PC-9 (cell line): ENCODE measurements around the gene CD300C. TPM values are rescaled to one million over a fixed set of nuclear protein-coding genes. Genes with fewer than 3 reads are reported as not detected.

ENCODE experiments used
- BruUV-seq: library from RNA; stranded (reverse); fragments of 400-500 nt; replicated peaks from 2 replicates; lab custom pipeline; 2021; lab: Mats Ljungman, UMichigan
- CTCF ChIA-PET: fragments of 300-600 bp; sonication (Branson Sonifier 250); formaldehyde crosslinking; loops from one replicate; lab custom pipeline; 2022; ENCODE audit warnings: antibody characterized with exemption; lab: Charles Lee
- POLR2A ChIA-PET: fragments of 300-600 bp; sonication (Branson Sonifier 250); formaldehyde crosslinking; loops from one replicate; lab custom pipeline; 2022; ENCODE audit warnings: antibody characterized with exemption; ENCODE audit not compliant: unreplicated experiment; lab: Charles Lee
- DNase-seq, 2 experiments: peaks; one replicate each; pipeline versions ENCODE4 v3.0.0 to v3.0.0-alpha.2; 2015 to 2022; ENCODE audit warnings: mixed read lengths in 1 of 2
- H2AFZ ChIP-seq: fragments of 200-600 bp; sonication (generic); 2 replicates; pipeline ENCODE4 v1.8.1; 2017; ENCODE audit warnings: antibody characterized with exemption
- H3F3A ChIP-seq: fragments of 200-600 bp; sonication (generic); 2 replicates; pipeline ENCODE4 v1.8.1; 2017; ENCODE audit warnings: antibody characterized with exemption, mild to moderate bottlenecking, low read depth; ENCODE audit not compliant: insufficient read depth
- H3K27ac ChIP-seq: fragments of 200-600 bp; sonication (generic); 2 replicates; pipeline ENCODE4 v1.6.1; 2016; ENCODE audit warnings: mixed run types
- H3K27me3 ChIP-seq: fragments of 200-600 bp; sonication (generic); 2 replicates; pipeline ENCODE4 v1.6.1; 2016; ENCODE audit warnings: low read depth, mixed run types; ENCODE audit not compliant: insufficient read depth
- H3K36me3 ChIP-seq: fragments of 200-600 bp; sonication (generic); 2 replicates; pipeline ENCODE4 v1.6.1; 2016; ENCODE audit warnings: low read depth, mixed run types
- H3K4me1 ChIP-seq: fragments of 200-600 bp; sonication (generic); replicated peaks from 2 replicates; pipeline ENCODE4 v1.6.1; 2016; ENCODE audit warnings: mixed run types; ENCODE audit not compliant: insufficient read depth
- H3K4me2 ChIP-seq: fragments of 200-600 bp; sonication (generic); 2 replicates; pipeline ENCODE4 v1.6.1; 2017; ENCODE audit warnings: mixed run types
- H3K4me3 ChIP-seq: fragments of 200-600 bp; sonication (generic); 2 replicates; pipeline ENCODE4 v1.6.1; 2016; ENCODE audit warnings: mixed run types
- H3K79me2 ChIP-seq: fragments of 200-600 bp; sonication (generic); 2 replicates; pipeline ENCODE4 v1.6.1; 2017; ENCODE audit warnings: low read depth, mixed run types
- H3K9me2 ChIP-seq: fragments of 200-600 bp; sonication (generic); 2 replicates; pipeline ENCODE4 v1.8.1; 2017; ENCODE audit warnings: mild to moderate bottlenecking; ENCODE audit not compliant: insufficient read depth
- H3K9me3 ChIP-seq: fragments of 200-600 bp; sonication (generic); 2 replicates; pipeline ENCODE4 v1.8.1; 2016; ENCODE audit warnings: low read depth; ENCODE audit not compliant: insufficient read depth
- H4K20me1 ChIP-seq: fragments of 200-600 bp; sonication (generic); 2 replicates; pipeline ENCODE4 v1.8.1; 2017; ENCODE audit not compliant: insufficient read depth
- CTCF ChIP-seq: fragments of 200-600 bp; sonication (generic); conservative IDR thresholded peaks from 2 replicates; pipeline ENCODE4 v1.6.1; 2017; ENCODE audit warnings: mixed run types, antibody characterized with exemption, mild to moderate bottlenecking, moderate library complexity
- EZH2 ChIP-seq: fragments of 200-600 bp; sonication (generic); IDR thresholded peaks from 2 replicates; pipeline ENCODE4 v1.8.0; 2017; ENCODE audit warnings: antibody characterized with exemption, low read depth
- intact Hi-C: fragments of 100-400 bp; cut with micrococcal nuclease; formaldehyde crosslinking; loops from one replicate; pipeline ENCODE4 v1.10.0; 2022; ENCODE audit not compliant: unreplicated experiment
- total RNA-seq: library from RNA; stranded (reverse); gene quantifications from 2 replicates; pipeline ENCODE4 v1.2.3, GENCODE V29; 2021

The CD300C gene
- total RNA-seq, 1 experiment from 2014 or later, result not detected

GRCh38 chr17:74542727-74543383 is 3.1 kb downstream of the CD300C start:
- Histone ChIP-seq H3K79me2 (no peaks in the 10 kb centered on the region), H3K9me3 (no peaks in the 10 kb centered on the region), H3K4me1 (no peaks in the 10 kb centered on the region), H3K27me3 (peaks cover 100% of the 10 kb centered on the region), H3K4me3 (no peak overlapping the region), H3F3A (no peaks in the 10 kb centered on the region), H3K9me2 (no peaks in the 10 kb centered on the region), H4K20me1 (no peaks in the 10 kb centered on the region), H3K4me2 (no peak overlapping the region), H2AFZ (no peak overlapping the region), H3K36me3 (no peaks in the 10 kb centered on the region), H3K27ac (no peak overlapping the region)
- TF ChIP-seq CTCF, result no peak
- TF ChIP-seq EZH2, result no peak
- POLR2A ChIA-PET, result no interaction called here
- no TSS peak for BruUV-seq
- intact Hi-C loops, result no loop called here
- no peak for DNase-seq
- CTCF ChIA-PET, result no interaction called here

- no TSS peak for BruUV-seq
- no peaks in the 10 kb centered on the region for H3K9me2 ChIP-seq
- H3K4me3 ChIP-seq, result no peak overlapping the region
- intact Hi-C loops, result no loop called here
- H3K27me3 ChIP-seq, result peaks cover 100% of the 10 kb centered on the region
- no peak for DNase-seq
- H3K79me2 ChIP-seq, result no peaks in the 10 kb centered on the region
- CTCF ChIA-PET, result no interaction called here
- H3K9me3 ChIP-seq, result no peaks in the 10 kb centered on the region
- POLR2A ChIA-PET, result no interaction called here
- H3K36me3 ChIP-seq, result no peaks in the 10 kb centered on the region
- no peaks in the 10 kb centered on the region for H3F3A ChIP-seq
- no peaks in the 10 kb centered on the region for H3K4me1 ChIP-seq
- TF ChIP-seq EZH2 (no peak), CTCF (no peak)
- no peak overlapping the region for H2AFZ ChIP-seq
- no peak overlapping the region for H3K27ac ChIP-seq
- no peak overlapping the region for H3K4me2 ChIP-seq
- no peaks in the 10 kb centered on the region for H4K20me1 ChIP-seq
Observed at GRCh38 chr17:74542166-74542565, 3.7 kb downstream of the CD300C start.

- BruUV-seq, result no TSS peak
Observed at GRCh38 chr17:74541176-74542111, 4.5 kb downstream of the CD300C start.

More at GRCh38 chr17:74541176-74542111, 4.5 kb downstream of the CD300C start:
- H3K9me3 ChIP-seq, result no peaks in the 10 kb centered on the region
- no peaks in the 10 kb centered on the region for H3K4me1 ChIP-seq
- H3K27me3 ChIP-seq, result peaks cover 100% of the 10 kb centered on the region
- no peaks in the 10 kb centered on the region for H3F3A ChIP-seq
- intact Hi-C loops, result no loop called here
- no peaks in the 10 kb centered on the region for H4K20me1 ChIP-seq
- H3K9me2 ChIP-seq, result no peaks in the 10 kb centered on the region
- POLR2A ChIA-PET, result interaction anchor here (0.6 kb wide), 1 partner anchor 34 kb away, joined by 3 read pairs; no protein-coding TSS in a partner anchor
- H3K4me2 ChIP-seq, result no peak overlapping the region
- TF ChIP-seq EZH2 (no peak), CTCF (no peak)
- no peaks in the 10 kb centered on the region for H3K79me2 ChIP-seq
- DNase-seq, result no peak
- H2AFZ ChIP-seq, result no peak overlapping the region
- H3K4me3 ChIP-seq, result no peak overlapping the region
- CTCF ChIA-PET, result no interaction called here
- no peak overlapping the region for H3K27ac ChIP-seq
- H3K36me3 ChIP-seq, result no peaks in the 10 kb centered on the region
